A673 (cell line): Measurements from ENCODE around the gene ATP6V0D1.

ENCODE experiments used
- EZH2 ChIP-seq: fragments of 200-600 bp; sonication (generic); IDR thresholded peaks from 2 replicates; pipeline ENCODE4 v1.6.1; 2017; ENCODE audit warnings: borderline replicate concordance, low read depth, mild to moderate bottlenecking, mixed read lengths, antibody characterized with exemption, low read length; ENCODE audit not compliant: poor library complexity, severe bottlenecking
- TF ChIP-seq, protein P1 (sequence below): fragments of 300-800, 200-600 bp; sonication (generic); conservative IDR thresholded peaks from 2 replicates; pipeline ENCODE4 v1.5.1; 2017; ENCODE audit warnings: low read depth, mild to moderate bottlenecking, antibody characterized with exemption, low read length, moderate library complexity, mixed read lengths

DNA sequence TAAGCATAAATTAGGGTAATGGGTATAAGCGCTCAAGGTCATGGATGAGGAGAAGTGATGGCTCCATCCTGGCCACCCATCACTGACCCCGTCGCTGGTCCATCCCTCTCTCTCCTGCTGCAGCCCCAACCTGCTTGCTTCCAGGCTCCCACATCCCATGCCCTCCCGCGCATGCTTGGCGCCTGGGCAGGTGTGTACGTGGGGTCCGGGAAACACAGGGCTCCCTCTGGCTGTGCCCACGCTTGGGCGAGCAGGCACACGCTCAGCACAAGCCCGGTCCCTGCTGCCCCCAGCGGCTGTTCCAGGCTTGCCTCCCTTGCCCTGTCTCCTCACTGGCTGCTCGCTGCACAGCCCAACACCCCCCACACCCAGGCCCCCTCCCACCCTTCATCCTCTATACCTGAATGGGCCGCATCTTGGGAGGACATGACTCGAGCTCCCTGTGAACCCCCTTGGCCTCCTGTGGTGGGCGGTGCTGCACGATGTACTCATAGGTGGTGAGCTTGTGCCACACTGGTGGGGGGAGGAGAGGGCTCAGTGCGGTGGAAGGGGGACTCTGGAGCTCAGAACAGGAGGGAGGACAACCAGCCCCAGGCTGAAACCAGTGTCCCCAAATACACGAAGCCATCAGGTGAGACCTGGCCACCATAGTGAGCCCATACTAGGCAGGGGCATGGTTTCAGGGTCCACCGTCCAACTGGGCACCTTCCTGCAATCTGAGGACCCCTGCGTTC is 83.0 kb downstream of the ATP6V0D1 start:
- TF ChIP-seq, protein P1, sequence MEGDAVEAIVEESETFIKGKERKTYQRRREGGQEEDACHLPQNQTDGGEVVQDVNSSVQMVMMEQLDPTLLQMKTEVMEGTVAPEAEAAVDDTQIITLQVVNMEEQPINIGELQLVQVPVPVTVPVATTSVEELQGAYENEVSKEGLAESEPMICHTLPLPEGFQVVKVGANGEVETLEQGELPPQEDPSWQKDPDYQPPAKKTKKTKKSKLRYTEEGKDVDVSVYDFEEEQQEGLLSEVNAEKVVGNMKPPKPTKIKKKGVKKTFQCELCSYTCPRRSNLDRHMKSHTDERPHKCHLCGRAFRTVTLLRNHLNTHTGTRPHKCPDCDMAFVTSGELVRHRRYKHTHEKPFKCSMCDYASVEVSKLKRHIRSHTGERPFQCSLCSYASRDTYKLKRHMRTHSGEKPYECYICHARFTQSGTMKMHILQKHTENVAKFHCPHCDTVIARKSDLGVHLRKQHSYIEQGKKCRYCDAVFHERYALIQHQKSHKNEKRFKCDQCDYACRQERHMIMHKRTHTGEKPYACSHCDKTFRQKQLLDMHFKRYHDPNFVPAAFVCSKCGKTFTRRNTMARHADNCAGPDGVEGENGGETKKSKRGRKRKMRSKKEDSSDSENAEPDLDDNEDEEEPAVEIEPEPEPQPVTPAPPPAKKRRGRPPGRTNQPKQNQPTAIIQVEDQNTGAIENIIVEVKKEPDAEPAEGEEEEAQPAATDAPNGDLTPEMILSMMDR: no peak
- TF ChIP-seq EZH2: no peak
